NCI-H146 (cell line): ENCODE data around the gene AJM1.
A peak's percentile ranks its signal among the peaks of the same experiment; 100 is the strongest.
"Not testable (repeated sequence)": the region's sequence is repeated elsewhere in the genome, so short reads cannot be mapped to it uniquely, and the experiment has no call there.

Experiments used
- DNase-seq: peaks from one replicate; lab custom pipeline; 2025; lab: John Stamatoyannopoulos, UW

Gene AJM1

DNA sequence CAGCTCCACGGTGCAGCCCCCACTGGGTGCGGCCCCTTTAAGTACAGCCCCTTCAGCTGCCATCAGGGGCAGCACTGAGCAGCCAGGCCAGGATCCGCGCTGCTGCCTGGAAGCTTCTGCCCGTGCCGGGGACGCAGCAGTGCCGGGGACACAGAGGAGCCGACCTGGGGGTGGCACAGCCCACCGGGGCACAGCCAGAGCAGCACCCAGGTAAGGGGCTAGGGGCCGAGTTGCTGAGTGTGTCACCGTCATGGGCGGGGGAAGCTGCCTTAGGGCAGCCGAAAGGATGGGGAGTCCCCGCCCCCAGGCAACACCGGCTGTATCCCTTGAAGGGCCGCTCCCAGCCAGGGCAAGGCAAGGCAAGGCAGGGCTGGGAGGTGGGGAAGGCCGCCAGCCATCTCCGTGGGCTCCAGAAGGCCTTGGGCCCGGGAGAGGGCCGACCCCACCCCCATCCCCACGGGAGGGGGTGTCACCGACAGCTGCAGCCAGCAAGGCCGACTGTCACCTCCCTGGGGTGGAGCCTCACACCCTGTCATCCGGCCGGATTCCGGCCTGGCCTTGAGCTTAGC, at the start of gene AJM1:
AJM1 (plus strand) TSS at position 99 of the 569 bp plus-strand sequence. CDS start 1,937 bp downstream, outside the sequence.
- peak; percentile 61 for DNase-seq

DNA sequence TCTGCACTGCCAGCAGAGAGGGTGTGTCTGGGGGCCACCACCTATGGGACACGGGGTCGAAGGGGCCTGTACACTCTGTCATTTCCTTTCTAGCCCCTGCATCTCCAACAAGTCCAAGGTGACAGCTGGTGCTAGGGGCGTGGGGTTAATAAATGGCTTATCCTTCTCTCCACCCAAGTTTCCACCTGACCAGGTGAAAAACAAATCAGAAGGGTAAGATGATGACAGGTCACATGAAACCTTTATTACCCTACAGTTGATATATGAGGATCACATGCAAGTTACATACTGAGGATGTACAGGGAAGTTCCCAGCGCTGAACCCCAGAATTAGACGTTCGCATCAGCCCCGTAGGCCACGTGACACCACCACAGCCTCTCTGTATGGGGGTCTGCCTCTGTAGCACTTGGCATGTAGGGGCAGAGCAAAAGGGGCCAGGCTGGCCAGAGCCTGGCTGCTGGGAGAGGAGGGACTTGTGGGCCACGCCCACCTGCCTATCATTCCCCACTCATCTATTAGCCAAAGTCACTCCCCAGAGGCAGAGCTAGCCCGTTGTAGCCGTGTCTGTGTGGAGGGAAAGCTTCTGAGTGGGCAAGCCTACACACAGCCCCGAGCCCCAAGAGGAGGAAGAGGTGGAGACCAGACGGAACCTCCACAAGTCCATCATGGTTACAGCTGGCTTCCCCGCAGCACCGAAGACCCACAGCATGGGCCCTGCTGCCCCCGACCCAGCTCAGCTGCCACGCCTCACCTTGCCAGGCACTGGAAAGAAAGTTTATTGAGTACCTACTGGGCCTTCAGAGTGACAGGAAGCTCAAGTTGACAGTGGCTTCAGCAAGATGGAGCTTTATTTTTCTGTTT, 49.0 kb upstream of the AJM1 start:
- no peak for DNase-seq

DNA sequence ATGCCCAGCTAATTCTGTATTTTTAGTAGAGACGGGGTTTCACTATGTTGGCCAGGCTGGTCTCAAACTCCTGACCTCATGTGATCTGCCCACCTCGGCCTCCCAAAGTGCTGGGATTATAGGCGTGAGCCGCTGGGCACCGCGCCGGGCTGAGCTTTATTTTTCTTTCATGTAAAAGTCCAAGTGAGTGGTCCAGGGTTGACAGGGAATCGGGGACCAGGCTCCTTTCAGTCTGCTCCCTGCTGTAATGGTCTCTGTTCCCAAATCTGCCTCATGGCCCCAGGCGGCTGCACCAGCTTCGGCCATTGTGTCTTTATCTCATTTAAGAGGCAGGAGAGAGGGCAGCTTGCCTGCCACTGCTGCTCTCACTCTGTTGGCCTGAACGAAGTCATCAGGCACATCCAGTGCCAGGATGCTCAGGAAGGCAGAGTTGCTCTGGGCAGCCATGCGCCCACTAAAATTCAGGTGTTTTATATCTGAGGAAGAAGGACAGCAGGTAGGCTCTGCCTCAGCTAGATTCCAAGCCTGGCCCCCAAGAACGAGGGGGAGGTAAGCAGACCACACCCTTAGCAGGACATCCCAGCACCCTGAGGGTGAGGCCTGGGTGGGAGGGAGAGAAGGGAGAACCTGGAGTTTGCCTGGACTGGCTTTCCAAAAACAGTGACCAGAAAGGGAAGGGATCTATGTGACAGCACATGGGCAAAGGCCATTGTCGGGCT, 47.8 kb upstream of the AJM1 start:
- no peak for DNase-seq

DNA sequence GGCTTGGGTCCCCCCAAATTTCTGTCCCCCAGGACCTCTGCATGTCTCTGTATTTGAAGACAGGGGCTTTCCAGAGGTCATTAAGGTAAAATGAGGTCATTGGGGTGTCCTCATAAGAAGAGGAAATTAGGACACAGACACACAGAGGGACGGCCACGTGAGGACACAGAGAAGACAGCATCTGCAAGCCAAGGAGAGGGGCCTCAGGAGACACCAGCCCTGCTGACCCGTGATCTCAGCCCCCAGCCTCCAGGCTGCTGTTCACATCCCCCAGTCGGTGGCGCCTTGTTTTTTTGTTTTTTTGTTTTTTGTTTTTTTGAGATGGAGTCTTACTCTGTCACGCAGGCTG, 47.3 kb upstream of the AJM1 start:
- DNase-seq = no peak

DNA sequence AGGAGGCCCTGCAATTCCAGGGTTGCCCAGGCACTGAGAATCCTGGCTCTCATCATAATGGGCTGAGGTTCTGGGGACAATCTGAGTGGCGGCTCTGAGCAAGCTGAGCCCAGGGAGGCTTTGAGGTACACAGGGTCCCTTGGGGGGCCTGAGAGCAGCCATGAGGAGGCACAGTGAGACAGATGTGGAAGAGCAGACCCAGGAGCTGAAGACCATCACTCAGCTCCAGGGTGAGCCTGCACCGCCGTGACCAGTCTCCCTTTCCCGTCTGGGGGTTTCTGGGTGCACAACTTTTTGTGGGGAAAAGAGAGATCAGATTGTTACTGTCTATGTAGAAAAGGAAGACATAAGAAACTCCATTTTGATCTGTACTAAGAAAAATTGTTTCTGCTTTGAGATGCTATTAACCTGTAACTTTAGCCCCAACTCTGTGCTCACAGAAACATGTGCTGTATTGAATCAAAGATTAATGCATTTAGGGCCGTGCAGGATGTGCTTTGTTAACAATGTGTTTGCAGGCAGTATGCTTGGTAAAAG, 46.0 kb upstream of the AJM1 start, which contains the start of gene CCDC183:
CCDC183 (plus strand) TSS at position 101 of the 537 bp plus-strand sequence; CDS start at position 161, 60 bp downstream.
- DNase-seq = no peak

DNA sequence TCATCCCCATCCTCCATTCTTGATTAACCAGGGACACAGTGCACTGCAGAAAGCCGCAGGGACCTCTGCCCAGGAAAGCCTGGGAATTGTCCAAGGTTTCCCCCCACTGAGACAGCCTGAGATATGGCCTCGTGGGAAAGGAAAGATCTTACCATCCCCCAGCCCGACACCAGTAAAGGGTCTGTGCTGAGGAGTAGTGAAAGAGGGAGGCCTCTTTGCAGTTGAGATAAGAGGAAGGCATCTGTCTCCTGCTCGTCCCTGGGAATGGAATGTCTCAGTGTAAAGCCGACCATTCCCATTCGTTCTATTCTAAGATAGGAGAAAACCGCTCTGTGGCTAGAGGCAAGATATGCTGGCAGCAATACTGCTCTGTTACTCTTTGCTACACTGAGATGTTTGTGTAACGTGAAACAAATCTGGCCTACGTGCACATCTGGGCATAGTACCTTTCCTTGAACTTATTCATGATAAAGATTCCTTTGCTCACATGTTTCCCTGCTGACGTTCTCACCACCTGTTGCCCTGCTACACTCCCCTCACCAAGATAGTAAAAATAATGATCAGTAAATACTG, 45.4 kb upstream of the AJM1 start:
- DNase-seq = not testable (repeated sequence)

DNA sequence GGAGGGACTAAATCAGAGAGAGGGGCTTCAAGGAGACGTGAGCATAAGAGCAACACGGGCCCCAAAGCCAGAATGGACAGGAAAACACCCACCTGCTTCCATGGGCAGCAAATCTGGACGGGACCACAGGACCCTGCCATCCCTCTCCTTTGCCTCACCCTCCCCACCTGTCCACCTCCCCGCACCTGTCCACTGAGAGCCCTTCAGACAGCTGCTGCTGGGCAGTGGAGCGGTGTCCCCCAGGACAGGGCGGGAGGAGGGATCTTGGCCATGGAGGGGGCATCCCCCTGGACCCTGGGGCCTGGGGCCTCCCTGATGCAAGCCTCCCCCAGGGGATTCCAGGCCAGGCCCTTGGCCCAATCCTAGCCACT, 43.6 kb upstream of the AJM1 start:
- DNase-seq = no peak

DNA sequence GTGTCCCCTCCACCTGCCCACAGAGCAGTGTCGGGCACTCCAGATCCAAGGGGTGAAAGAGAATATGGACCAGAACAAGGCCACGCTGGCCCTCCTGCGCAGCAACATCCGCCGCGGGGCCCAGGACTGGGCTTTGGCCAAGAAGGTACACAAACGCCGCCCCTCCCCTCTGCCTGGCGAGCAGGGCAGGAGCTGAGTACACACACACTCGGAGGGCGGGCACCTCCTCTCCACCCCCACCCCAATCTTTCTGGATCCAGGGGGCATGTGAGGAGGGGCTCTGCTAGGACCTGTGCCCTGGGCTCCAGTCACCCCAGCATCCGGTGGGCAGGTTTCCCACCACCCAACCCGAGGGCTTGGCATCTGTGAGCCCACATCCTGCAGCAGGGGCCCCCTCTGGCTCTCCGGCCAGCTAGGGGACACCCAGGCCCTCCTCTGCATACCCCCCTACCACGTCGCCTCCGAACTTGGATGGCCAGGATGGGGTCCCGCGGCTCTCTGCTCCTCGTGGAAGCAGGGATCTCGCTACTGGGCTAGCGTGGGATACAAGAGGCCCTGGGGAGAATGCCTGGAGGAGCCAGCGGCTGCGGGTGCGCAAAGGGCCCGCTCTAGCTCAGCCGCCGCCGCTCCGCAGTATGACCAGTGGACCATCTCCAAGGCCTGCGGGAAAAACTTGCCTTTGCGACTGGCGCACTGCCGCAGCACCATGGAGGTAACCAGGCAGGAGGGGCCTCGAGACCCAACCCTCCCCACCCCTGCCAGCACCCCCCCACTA, 43.0 kb upstream of the AJM1 start:
- DNase-seq = peak; percentile 62

DNA sequence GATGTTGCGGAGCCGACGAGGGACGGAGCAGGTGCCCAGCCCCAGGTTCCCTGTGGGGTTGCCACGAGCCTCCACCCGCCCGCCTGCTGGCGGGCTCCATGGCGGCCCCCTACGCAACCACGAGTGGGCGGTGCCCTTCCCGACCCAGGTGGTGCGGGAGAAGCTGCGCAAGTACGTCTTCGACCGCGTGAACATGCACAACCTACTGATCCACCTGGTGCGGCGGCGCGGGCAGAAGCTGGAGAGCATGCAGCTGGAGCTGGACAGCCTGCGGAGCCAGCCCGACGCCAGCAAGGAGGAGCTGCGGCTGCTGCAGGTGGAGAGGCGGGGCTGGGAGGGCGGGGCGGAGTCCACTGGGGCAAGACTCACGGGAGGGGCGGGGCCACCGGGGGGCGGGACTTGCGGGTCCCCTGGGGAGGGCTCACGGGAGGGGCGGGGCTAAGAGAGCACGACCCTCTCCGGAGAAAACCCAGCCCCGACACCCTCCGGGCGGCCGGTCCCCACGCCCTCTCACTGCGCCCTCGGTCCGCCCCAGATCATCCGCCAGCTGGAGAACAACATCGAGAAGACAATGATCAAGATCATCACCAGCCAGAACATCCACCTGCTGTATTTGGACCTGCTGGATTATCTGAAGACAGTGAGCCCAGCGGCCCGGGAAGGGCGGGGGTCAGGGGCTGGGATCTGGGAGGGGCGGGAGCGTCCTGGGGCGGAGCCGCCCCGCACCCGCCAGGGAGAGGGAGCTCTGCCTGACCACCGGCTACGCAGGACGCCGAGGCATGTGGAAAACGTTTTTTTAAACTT, 42.2 kb upstream of the AJM1 start:
- peak; percentile 92 for DNase-seq

DNA sequence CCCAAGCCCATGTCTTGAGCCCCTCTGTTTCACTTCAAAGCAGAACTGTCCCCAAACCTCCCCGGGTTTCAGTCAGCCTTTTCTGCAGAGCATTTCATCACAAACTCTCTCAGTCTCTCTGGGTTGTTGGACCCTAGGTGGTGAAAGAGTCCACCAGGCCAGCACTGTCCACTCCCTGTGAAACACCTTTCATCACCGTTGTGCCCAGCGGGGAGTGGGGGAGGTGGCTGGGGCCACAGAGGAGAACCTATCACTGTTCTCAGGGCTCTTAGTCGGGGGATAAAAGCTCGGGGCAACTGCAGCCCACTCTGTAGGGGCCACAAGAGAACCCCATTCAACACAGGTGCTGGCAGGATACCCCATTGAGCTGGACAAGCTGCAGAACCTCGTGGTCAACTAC, 40.0 kb upstream of the AJM1 start:
- DNase-seq = no peak

DNA sequence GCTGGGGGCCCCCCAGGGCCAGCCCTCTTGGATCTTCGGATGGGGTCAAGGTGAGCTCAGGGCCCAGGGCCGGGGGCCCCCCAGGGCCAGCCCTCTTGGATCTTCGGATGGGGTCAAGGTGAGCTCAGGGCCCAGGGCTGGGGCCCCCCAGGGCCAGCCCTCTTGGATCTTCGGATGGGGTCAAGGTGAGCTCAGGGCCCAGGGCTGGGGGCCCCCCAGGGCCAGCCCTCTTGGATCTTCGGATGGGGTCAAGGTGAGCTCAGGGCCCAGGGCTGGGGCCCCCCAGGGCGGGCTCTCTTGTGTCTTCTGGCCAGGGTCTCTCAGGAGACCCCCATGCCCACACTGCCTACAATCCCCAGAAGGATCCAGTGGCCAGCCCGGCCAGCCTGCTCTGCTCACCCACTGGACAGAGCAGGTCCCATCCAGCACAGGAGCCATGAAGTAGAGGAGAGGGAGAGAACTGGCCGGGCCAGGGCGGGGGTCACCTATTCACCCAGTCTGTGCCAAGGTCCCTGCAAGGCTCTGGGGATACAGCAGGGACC, 39.2 kb upstream of the AJM1 start:
- DNase-seq = not testable (repeated sequence)

DNA sequence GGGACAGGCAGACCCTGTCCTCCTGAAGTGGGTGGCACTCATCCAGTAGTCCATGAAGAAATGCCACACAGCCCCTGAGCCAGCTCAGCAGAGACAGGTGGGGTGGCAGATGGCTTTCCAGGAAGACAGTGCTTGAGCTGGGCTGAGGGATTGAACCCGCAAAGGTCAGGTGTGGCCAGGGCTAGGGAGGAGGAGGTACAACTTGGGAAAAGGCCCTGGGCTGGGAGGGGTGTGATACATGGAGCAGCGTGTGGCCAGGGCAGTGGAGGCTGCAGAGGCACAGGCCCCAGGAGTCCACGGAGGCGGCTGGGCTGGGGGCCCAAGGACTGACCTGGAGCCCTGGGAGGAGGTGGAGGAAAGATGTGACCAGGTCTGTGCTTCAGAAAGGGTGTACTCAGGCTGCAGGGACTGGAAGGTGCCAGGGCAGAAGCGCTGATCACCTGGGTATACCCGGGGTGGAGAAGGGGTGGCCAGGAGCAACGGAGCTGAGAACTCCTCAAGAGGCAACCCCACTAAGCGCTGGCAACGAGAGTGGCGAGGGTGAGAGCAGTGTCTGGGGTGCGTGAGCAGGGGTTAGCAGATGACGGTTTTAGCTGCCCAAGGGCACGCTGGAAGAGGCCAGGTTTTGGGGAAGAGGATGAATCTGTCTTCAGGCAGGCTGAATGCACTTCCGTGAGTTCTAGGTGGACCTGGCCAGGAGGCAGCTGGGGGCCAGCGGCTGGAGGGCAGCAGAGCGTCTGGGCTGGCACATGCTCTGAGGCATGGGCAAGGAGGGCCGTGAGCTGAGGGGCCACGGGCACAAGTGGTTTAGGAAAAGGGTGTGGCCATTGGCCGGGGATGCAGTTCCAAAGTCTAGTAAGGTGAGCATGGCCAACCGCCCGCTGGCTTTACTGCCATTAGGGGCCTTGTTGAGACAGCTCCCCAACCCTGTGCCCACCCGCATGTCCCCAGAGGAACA, 38.4 kb upstream of the AJM1 start:
- DNase-seq = no peak

DNA sequence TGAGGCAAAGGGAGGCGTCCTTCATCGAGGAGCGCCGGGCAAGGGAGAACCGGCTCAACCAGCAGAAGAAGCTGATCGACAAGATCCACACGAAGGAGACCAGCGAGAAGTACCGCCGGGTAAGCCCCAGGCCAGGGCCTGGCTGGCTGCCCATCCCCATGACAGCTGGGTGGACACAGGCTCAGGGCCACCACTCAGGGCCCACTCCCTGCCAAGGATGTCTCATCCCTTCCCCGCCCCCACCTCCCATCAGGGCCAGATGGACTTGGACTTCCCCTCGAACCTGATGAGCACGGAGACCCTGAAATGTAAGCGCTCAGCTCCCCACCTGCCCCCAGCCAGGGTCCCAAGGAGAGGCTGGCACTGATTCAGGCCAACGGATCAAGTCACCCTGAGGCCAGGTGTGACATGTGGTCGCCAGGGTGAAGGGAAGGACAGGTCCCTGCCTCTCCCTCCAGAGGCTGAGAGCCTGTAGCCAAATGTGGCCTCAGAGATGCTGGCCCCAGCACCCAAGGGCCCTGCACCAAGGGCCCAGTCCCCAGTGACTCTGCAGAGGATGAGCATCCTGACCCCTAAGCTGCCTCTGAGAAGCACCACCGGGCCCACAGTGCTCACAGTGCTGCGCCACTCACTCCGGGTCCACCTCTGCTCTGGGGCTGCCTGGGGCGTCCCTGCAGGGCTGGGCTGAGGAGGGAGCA, 37.6 kb upstream of the AJM1 start:
- no peak for DNase-seq

DNA sequence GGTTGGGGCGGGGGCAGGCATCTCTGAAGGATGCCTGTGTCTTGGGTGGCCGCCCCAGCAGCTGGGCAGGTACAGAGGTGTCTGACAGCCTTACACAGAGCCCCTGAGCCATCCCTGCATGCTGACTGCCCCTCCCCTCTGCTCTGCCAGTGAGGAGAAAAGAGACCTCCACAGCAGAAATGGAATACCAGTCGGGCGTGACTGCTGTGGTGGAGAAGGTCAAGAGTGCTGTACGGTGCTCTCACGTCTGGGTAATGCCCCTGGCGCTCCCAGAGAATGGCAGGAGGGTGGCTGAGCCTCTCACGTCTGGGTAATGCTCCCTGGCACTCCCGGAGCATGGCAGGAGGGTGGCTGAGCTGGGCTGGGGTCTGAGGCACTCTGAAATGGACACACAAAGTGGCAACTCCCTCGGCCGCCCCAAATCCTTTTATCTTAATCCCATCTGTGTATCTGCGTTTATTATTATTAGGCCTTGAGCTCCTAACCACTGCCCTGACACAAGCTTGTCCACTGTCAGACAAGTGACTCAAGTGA, 37.0 kb upstream of the AJM1 start:
- DNase-seq = no peak

DNA sequence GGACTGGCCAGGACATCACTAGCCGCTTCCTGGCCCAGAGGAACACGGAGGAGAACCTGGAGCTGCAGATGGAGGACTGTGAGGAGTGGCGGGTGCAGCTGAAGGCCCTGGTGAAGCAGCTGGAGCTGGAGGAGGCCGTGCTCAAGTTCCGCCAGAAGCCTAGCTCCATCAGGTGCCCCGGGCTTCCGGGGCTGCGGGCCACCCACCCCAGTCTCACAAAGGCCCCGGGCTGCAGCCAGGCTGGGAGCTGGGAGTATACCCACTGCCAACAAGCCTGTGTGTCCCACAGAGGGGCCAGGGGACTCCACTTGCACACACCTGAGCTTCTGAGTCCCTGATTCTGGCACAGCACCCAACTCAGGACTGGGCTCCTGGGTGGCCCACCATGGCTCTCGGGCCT, 36.2 kb upstream of the AJM1 start:
- no peak for DNase-seq

DNA sequence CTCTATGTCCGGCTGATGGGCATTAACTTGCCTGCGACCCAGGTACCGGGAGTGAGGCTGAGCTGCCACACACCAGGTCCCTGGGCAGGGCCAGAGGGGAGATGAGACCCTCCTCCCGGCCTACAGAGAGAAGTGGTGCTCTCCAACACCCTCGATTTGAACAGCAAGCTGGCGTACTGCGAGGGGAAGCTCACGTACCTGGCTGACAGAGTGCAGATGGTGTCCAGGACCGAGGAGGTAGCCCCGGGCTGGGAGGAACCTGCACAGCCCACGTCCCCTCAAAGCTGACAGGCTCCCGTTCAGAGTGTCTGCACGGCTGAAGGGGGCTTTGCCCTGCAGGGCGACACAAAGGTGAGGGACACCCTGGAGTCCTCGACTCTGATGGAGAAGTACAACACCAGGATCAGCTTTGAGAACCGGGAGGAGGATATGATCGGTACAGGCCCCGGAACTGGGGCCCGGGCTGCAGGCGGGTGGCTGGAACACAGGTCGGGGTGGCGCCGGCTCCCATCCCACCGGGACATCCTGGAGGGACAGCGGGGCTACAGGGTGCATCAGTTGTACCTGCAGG, 35.6 kb upstream of the AJM1 start:
- no peak for DNase-seq

DNA sequence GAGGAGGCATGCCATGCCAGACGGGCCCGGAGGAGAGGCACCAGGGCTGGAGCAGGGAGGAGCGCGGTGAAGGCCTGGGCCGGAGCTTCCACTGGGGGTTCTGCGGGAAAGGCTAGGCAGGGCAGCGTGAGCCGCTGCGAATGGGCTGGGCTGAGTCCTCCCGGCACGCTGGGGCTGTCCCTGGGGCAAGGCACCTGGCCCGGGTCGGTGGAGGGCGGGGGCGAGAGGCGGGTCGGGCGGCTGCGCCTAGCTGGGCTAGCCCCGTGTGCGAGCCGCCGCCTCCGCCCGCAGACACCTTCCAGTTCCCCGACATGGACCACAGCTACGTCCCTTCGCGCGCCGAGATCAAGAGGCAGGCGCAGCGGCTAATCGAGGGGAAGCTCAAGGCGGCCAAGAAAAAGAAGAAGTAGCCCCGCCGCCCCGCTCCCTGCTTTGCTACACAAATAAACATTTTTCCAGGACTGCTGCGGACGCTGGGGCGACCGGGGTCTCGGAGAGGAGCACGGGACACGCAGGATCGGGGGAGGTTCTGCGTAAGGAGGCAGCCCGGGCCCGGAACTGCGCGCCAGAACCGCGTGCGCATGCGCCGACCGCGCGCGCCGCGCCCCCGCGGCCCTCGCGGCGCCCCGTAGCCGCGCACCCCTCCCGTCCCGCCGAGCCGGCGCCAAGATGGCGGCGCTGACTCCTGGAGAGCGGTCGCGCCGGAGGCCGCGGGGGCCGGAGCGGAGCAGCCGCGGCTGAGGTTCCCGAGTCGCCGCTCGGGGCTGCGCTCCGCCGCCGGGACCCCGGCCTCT, 34.8 kb upstream of the AJM1 start, which contains the start of gene RABL6:
RABL6 (plus strand) TSS at position 668 of the 794 bp plus-strand sequence. CDS start 249 bp downstream, outside the sequence.
- peak; percentile 72 for DNase-seq
